Neutrophil (primary cell): ENCODE measurements around the gene CXXC5.

Experiments used
- H3K27ac ChIP-seq: fragments of 200-600 bp; sonication (generic); 2 replicates; pipeline ENCODE4 v1.5.1; 2016; ENCODE audit warnings: mild to moderate bottlenecking, moderate library complexity
- H3K27me3 ChIP-seq: fragments of 200-600 bp; sonication (generic); 2 replicates; pipeline ENCODE4 v1.6.0; 2016; ENCODE audit warnings: mild to moderate bottlenecking
- H3K36me3 ChIP-seq: fragments of 200-600 bp; sonication (generic); 2 replicates; pipeline ENCODE4 v1.5.1; 2017
- H3K4me1 ChIP-seq, 2 experiments: fragments of 200-600 bp in 1 of 2; sonication (generic) in 1 of 2; 1 replicate in 1 of 2; 2 replicates in 1 of 2; pipeline versions ENCODE4 v1.5.1 to v1.6.1; 2013 to 2016; ENCODE audit warnings: low read depth in 1 of 2, low read length in 1 of 2, mild to moderate bottlenecking in 1 of 2, moderate library complexity in 1 of 2; ENCODE audit not compliant: control insufficient read depth in 1 of 2, insufficient read depth in 1 of 2
- H3K4me3 ChIP-seq, 2 experiments: fragments of 200-600 bp in 1 of 2; sonication (generic) in 1 of 2; 1 replicate in 1 of 2; 2 replicates in 1 of 2; pipeline ENCODE4 v1.5.1; 2013 to 2016; ENCODE audit warnings: low read depth in 1 of 2, low read length in 1 of 2, mild to moderate bottlenecking in 1 of 2, moderate library complexity in 1 of 2
- H3K9me3 ChIP-seq: fragments of 200-600 bp; sonication (generic); 2 replicates; pipeline ENCODE4 v1.5.1; 2016
- CTCF ChIP-seq: fragments of 200-600 bp; sonication (generic); IDR thresholded peaks from 2 replicates; pipeline ENCODE4 v1.5.1; 2016; ENCODE audit warnings: antibody characterized with exemption

Gene CXXC5

GRCh38 chr5:139690803-139691629 lies 42.9 kb downstream of the CXXC5 start:
- no peak for TF ChIP-seq CTCF
- H3K36me3 ChIP-seq, result no peaks in the 10 kb centered on the region
- H3K4me3 ChIP-seq, result no peak overlapping the region
- H3K27ac ChIP-seq, result no peak overlapping the region
- no peaks in the 10 kb centered on the region for H3K9me3 ChIP-seq
- H3K27me3 ChIP-seq, result peaks cover 74% of the 10 kb centered on the region
- H3K4me1 ChIP-seq, result no peaks in the 10 kb centered on the region

- H3K27me3 ChIP-seq, result peaks cover 85% of the 10 kb centered on the region
- H3K9me3 ChIP-seq, result no peaks in the 10 kb centered on the region
- H3K27ac ChIP-seq, result no peak overlapping the region
- H3K4me3 ChIP-seq, result no peak overlapping the region
- H3K4me1 ChIP-seq, result peaks cover 0 to 2% of the 10 kb centered on the region in 2 experiments
- TF ChIP-seq CTCF, result no peak
- no peaks in the 10 kb centered on the region for H3K36me3 ChIP-seq
Observed at GRCh38 chr5:139692148-139692547, 44.0 kb downstream of the CXXC5 start.

GRCh38 chr5:139692679-139693308 lies 44.6 kb downstream of the CXXC5 start:
- Histone ChIP-seq H3K4me1 (peaks cover 0 to 7% of the 10 kb centered on the region in 2 experiments), H3K9me3 (no peaks in the 10 kb centered on the region), H3K4me3 (no peak overlapping the region), H3K36me3 (no peaks in the 10 kb centered on the region), H3K27me3 (peaks cover 88% of the 10 kb centered on the region), H3K27ac (no peak overlapping the region)
- no peak for TF ChIP-seq CTCF

GRCh38 chr5:139693676-139694364 lies 45.7 kb downstream of the CXXC5 start:
- Histone ChIP-seq H3K27me3 (peaks cover 88% of the 10 kb centered on the region), H3K4me3 (no peak overlapping the region), H3K27ac (no peak overlapping the region), H3K4me1 (peaks cover 0 to 7% of the 10 kb centered on the region in 2 experiments), H3K36me3 (no peaks in the 10 kb centered on the region), H3K9me3 (no peaks in the 10 kb centered on the region)
- TF ChIP-seq CTCF, result no peak

GRCh38 chr5:139694556-139695177 lies 46.5 kb downstream of the CXXC5 start:
- no peak for TF ChIP-seq CTCF
- Histone ChIP-seq H3K4me1 (peaks cover 0 to 7% of the 10 kb centered on the region in 2 experiments), H3K27ac (no peak overlapping the region), H3K4me3 (no peak overlapping the region), H3K9me3 (no peaks in the 10 kb centered on the region), H3K27me3 (peaks cover 88% of the 10 kb centered on the region), H3K36me3 (no peaks in the 10 kb centered on the region)
